ENCODE results near the gene SCARF1.

SCARF1 gene

DNA sequence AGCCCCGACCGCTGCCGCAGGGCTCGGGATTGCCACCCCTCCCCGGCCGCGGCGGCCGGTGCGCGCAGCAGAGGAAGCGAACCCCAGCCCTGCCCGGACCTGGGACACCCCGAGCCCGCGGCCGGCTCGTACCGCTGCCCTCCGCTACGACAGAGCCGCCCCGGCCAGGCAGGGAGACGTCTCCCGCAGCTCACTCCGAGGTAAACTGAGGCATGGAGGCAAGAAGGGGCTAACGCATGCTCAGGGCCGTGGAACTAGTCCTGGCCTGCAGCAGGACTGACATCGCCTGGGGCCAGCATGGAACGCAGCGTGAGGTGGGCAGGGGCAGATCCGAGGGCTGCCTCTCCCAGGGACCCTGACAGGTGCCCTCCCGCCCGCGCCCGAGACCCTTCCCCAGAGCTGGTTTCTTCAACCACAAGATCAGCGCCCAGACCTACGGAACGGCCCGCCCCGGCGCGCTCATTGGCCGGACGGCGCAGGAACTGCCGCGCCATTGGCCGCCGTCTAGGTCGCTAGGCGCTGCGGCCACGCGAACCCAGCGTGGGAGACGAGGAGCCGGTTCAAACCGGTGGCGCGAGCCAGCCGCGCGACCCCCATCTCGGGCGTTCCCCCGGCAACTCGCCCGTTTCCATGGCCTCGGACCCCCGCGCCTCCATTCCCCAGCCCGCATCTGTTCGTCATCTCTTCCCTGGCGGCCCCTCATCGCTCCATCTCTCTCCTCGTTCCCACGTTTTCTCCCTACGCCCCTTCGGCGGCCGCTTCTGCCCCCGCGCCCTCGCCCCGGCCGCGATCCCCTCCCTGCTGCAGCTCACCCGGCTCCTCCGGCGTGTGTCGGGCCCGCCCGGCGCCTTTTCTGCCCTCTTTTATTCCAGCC, 17.3 kb downstream of the SCARF1 start, which contains the start of gene SLC43A2:
Gene SLC43A2 (minus strand): TSS at position 853 of the 874 bp plus-strand sequence. CDS start 960 bp downstream, outside the sequence.
- Mint-ChIP-seq H3K27me3 (no peaks in the 10 kb centered on the region), H3K36me3 (peaks cover 5% of the 10 kb centered on the region), H3K4me1 (peaks cover 40% of the 10 kb centered on the region)

GRCh38 chr17:1627182-1627981, 18.1 kb downstream of the SCARF1 start:
- ATAC-seq (ENCODE audit: low read depth): peak; percentile 23
- Mint-ChIP-seq H3K4me1 (peaks cover 40% of the 10 kb centered on the region), H3K27me3 (no peaks in the 10 kb centered on the region)

More for the DNA sequence above, 17.3 kb downstream of the SCARF1 start, which contains the start of gene SLC43A2:
- Mint-ChIP-seq H3K4me3 (peak within 1 kb of the TSS; percentile 94), H3K9me3 (no peaks in the 10 kb centered on the region), H3K27ac (peak within 1 kb of the TSS; percentile 96)
- ATAC-seq (ENCODE audit: low read depth) (peak; percentile 61), DNase-seq (ENCODE audit: low spot score in 2 of 2) (peak; percentile 72 to 75)

DNA sequence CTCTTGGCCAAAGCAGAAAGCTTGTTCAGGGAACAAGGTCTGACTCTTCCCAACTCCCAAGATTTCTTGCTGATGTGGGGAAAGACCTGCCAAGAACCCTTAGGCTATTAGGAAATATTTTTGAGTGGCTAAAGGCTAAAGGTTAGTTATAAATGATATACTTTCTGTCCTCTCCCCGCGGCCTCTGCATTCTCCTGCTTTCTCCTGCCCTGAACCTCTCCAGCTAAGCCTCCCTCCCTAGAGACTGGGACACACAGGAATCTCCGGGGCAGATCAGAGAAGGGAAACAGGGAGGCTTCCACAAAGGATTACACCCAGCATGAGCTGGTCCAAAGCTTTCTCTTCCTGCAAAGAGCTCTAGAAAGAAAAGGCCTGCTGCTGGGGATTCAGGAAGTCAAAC, 19.2 kb downstream of the SCARF1 start:
- peaks cover 7% of the 10 kb centered on the region for H3K36me3 Mint-ChIP-seq
- no peak for ATAC-seq (ENCODE audit: low read depth)
- peak overlapping the region; percentile 94 for H3K27ac Mint-ChIP-seq
- no peak for DNase-seq (ENCODE audit: low spot score in 2 of 2)
- H3K27me3 Mint-ChIP-seq: no peaks in the 10 kb centered on the region
- peak overlapping the region; percentile 94 for H3K4me3 Mint-ChIP-seq
- H3K4me1 Mint-ChIP-seq: peaks cover 33% of the 10 kb centered on the region
- H3K9me3 Mint-ChIP-seq: no peaks in the 10 kb centered on the region

More at GRCh38 chr17:1627182-1627981, 18.1 kb downstream of the SCARF1 start:
- peak overlapping the region; percentile 96 for H3K27ac Mint-ChIP-seq
- peaks cover 5% of the 10 kb centered on the region for H3K36me3 Mint-ChIP-seq
- H3K4me3 Mint-ChIP-seq: peak overlapping the region; percentile 94
- H3K9me3 Mint-ChIP-seq: no peaks in the 10 kb centered on the region
- peak in 1 of 2 donors; percentile 55 for DNase-seq (ENCODE audit: low spot score in 2 of 2)

GRCh38 chr17:1625581-1625980, 20.0 kb downstream of the SCARF1 start:
- Mint-ChIP-seq H3K4me3 (peak overlapping the region; percentile 94), H3K27ac (no peak overlapping the region), H3K36me3 (peaks cover 11% of the 10 kb centered on the region), H3K9me3 (no peaks in the 10 kb centered on the region), H3K4me1 (peaks cover 34% of the 10 kb centered on the region), H3K27me3 (no peaks in the 10 kb centered on the region)
- DNase-seq (ENCODE audit: low spot score in 2 of 2) (no peak), ATAC-seq (ENCODE audit: low read depth) (no peak)

- Mint-ChIP-seq H3K4me1 (peaks cover 31% of the 10 kb centered on the region), H3K36me3 (peaks cover 11% of the 10 kb centered on the region), H3K9me3 (no peaks in the 10 kb centered on the region), H3K27ac (no peak overlapping the region), H3K4me3 (peak overlapping the region; percentile 8), H3K27me3 (no peaks in the 10 kb centered on the region)
- DNase-seq (ENCODE audit: low spot score in 2 of 2) (no peak), ATAC-seq (ENCODE audit: low read depth) (no peak)
These were observed 20.5 kb downstream of the SCARF1 start for GRCh38 chr17:1625053-1625452.

GRCh38 chr17:1624650-1625049, 20.9 kb downstream of the SCARF1 start:
- DNase-seq (ENCODE audit: low spot score in 2 of 2) (no peak), ATAC-seq (ENCODE audit: low read depth) (no peak)
- peaks cover 12% of the 10 kb centered on the region for H3K36me3 Mint-ChIP-seq
- H3K9me3 Mint-ChIP-seq: no peaks in the 10 kb centered on the region
- H3K27ac Mint-ChIP-seq: no peak overlapping the region
- no peaks in the 10 kb centered on the region for H3K27me3 Mint-ChIP-seq
- peaks cover 30% of the 10 kb centered on the region for H3K4me1 Mint-ChIP-seq
- peak overlapping the region; percentile 52 for H3K4me3 Mint-ChIP-seq

- ATAC-seq (ENCODE audit: low read depth) (no peak), DNase-seq (ENCODE audit: low spot score in 2 of 2) (no peak)
- Mint-ChIP-seq H3K4me3 (no peak overlapping the region), H3K27ac (no peak overlapping the region), H3K36me3 (peaks cover 19% of the 10 kb centered on the region), H3K4me1 (peaks cover 30% of the 10 kb centered on the region), H3K9me3 (no peaks in the 10 kb centered on the region), H3K27me3 (no peaks in the 10 kb centered on the region)
These were observed 22.4 kb downstream of the SCARF1 start for GRCh38 chr17:1623057-1623630.

- Mint-ChIP-seq H3K4me3 (no peak overlapping the region), H3K9me3 (no peaks in the 10 kb centered on the region), H3K36me3 (peaks cover 20% of the 10 kb centered on the region), H3K4me1 (peaks cover 20% of the 10 kb centered on the region), H3K27ac (no peak overlapping the region), H3K27me3 (no peaks in the 10 kb centered on the region)
- DNase-seq (ENCODE audit: low spot score in 2 of 2) (no peak), ATAC-seq (ENCODE audit: low read depth) (no peak)
These were observed 24.1 kb downstream of the SCARF1 start for GRCh38 chr17:1621273-1621954.

DNA sequence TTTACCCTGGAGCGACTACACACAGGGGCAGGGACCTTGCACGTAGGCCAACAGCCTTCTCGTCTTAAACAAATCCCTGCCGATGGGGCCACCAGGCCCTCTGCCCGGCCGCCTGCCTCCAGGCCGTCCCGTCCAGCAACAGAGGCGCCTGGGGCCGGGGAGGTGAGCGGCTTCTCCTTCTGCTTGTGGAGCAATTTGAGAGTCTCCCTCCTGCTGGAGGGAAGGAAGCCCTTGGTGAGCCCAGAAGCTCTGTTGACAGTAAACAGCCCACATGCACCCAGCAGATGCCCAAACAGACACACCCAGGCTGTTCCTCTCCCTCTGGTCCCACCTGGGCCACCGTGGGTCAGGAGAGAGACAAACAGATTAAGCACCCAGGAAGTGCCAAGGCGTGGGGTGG, 25.0 kb downstream of the SCARF1 start:
- Mint-ChIP-seq H3K27ac (no peak overlapping the region), H3K27me3 (no peaks in the 10 kb centered on the region), H3K9me3 (no peaks in the 10 kb centered on the region), H3K4me3 (no peak overlapping the region), H3K4me1 (peaks cover 12% of the 10 kb centered on the region), H3K36me3 (peaks cover 20% of the 10 kb centered on the region)
- DNase-seq (ENCODE audit: low spot score in 2 of 2) (no peak), ATAC-seq (ENCODE audit: low read depth) (no peak)

DNA sequence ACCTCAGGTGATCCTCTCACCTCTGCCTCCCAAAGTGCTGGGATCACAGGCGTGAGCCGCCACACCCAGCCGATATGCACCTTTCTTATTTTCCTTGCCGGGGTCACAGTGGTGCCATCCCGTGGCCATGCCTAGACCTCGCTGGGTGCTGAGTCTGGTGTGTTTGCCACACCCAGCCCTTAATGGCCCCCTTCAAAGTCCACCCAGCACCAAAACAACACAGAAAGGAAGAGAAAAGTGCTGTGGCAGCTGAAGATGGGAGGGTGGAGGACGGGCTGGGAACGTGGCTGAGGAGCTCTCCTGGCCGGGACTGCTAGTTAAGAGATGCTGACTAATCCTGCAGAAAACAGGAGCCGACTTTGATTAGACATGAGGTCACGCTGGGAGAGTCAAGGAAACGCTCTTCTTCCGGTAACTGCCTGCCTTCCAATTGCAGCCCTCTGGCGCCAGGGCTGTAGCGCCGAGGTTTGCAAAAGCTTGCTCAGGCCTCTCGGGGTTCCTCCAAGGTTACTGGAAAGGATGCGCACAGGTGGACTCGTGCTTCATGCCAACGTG, 27.8 kb downstream of the SCARF1 start:
- no peak overlapping the region for H3K4me3 Mint-ChIP-seq
- no peak for DNase-seq (ENCODE audit: low spot score in 2 of 2)
- H3K27ac Mint-ChIP-seq: no peak overlapping the region
- H3K9me3 Mint-ChIP-seq: no peaks in the 10 kb centered on the region
- peaks cover 4% of the 10 kb centered on the region for H3K4me1 Mint-ChIP-seq
- H3K36me3 Mint-ChIP-seq: peaks cover 26% of the 10 kb centered on the region
- ATAC-seq (ENCODE audit: low read depth): no peak
- H3K27me3 Mint-ChIP-seq: no peaks in the 10 kb centered on the region

DNA sequence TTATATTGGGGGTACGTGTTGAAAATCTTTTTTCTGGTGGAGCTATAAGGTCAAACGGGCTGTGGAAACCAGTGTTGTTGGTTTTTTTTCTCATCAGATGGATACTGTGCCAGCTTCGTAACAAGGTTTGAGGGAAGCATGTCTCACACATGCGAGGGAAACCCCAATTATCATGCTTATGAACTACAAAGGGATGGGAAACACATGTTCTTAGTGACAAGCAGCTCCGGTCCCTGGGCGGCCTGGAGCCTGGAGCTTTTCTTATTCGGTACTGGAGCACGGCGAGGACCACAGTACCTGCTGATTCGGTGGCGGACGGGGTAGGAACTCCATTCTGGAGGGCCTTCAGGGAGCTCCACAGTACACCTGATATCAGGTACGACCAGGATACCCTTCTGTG, 29.4 kb downstream of the SCARF1 start:
- Mint-ChIP-seq H3K36me3 (peaks cover 28% of the 10 kb centered on the region), H3K4me1 (peaks cover 3% of the 10 kb centered on the region), H3K9me3 (no peaks in the 10 kb centered on the region), H3K4me3 (no peak overlapping the region), H3K27ac (no peak overlapping the region), H3K27me3 (no peaks in the 10 kb centered on the region)
- no peak for ATAC-seq (ENCODE audit: low read depth)
- no peak for DNase-seq (ENCODE audit: low spot score in 2 of 2)

DNA sequence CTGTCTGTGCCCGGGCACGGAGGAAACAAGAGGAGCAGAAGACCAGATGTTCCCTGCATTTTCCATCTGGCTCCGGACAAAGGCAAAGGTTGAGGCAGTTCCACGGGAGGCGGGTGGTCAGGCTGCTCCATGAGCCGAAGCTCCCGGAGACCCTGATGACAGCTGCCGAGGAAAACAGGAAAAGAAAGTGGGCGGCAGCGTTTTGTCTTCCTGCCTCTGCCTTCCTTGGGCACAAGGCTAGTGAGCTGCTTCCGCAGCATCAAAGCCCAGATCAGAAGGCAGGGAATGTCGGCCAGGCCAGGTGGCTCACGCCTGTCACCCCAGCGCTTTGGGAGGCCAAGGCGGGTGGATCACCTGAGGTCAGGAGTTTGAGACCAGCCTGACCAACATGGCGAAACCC, 33.1 kb downstream of the SCARF1 start:
- Mint-ChIP-seq H3K4me3 (no peak overlapping the region), H3K27ac (no peak overlapping the region)

DNA sequence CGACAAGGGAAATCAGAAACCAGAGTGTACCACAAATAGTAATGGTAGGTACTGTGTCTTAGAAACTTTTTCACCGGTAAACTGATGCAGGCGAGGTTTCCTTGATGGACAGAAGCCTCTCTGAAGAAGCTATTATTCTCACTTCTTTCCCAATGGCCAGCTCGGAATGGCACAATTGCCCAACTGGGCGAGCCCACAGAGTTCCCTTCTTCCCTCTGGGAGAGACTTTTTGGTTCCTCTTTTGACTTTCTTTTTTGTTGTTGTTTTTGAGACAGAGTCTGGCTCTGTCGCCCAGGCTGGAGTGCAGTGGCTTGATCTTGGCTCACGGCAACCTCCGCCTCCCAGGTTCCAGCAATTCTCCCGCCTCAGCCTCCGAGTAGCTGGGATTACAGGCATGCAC, 33.8 kb downstream of the SCARF1 start:
- peaks cover 19% of the 10 kb centered on the region for H3K36me3 Mint-ChIP-seq
- H3K4me3 Mint-ChIP-seq: no peak overlapping the region
- ATAC-seq (ENCODE audit: low read depth) (no peak), DNase-seq (ENCODE audit: low spot score in 2 of 2) (no peak)
- H3K27ac Mint-ChIP-seq: no peak overlapping the region
- no peaks in the 10 kb centered on the region for H3K9me3 Mint-ChIP-seq
- peaks cover 3% of the 10 kb centered on the region for H3K4me1 Mint-ChIP-seq
- no peaks in the 10 kb centered on the region for H3K27me3 Mint-ChIP-seq

More for the DNA sequence above, 33.1 kb downstream of the SCARF1 start:
- DNase-seq (ENCODE audit: low spot score in 2 of 2): no peak
- H3K4me1 Mint-ChIP-seq: peaks cover 1% of the 10 kb centered on the region
- peaks cover 19% of the 10 kb centered on the region for H3K36me3 Mint-ChIP-seq
- no peaks in the 10 kb centered on the region for H3K27me3 Mint-ChIP-seq
- no peaks in the 10 kb centered on the region for H3K9me3 Mint-ChIP-seq
- ATAC-seq (ENCODE audit: low read depth): no peak
